ENCODE data around the gene CUL3.
"Not testable (repeated sequence)": the region's sequence is repeated elsewhere in the genome, so short reads cannot be mapped to it uniquely, and the experiment has no call there.

Gene CUL3

DNA sequence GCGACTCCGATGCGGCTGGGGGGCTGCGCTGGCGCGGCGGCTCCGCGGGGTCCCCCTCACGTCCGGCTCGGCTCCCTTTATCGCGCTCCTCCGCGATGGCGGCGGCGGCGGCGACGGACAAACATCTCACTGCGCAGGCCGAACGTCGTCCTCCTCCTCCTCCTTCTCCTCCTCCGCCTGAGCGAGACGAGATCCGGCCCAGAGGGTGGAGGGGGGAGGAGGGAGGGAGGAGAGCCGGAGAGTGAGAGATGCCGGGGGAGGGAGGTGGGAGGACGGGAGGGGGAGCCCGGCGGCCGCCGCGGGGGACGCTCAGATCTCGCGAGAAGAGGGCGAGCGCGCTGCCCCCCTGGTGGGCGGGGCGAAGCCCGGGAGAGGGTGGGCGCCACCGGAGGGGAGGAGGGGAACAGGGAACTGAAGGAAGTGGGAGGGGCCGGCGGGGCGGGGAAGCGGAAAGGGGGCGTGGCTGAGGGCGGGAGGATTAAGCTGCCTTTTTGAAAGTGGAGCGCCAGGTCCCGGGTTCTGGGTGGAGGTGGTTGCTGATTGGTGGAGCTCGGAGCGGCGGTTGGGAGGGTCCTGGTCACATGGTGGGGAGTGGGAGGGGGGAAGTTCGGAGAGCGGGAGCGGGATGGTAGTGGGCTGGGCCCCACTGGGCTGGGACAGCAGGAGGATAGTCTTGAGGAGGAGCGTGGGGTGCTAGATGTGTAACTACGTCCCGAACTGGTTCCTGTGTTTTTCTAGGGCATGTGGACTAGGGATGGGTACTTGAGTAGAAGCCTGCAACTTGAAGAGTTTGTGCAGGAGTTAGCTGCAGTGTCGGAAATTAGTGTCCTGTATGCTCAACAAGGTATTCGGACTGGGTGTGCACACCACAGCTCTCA is at the start of gene CUL3:
Gene CUL3, minus strand, starts transcription at position 153 of the 878 bp plus-strand sequence. CDS start 354 bp downstream, outside the sequence.
- peak; percentile 99 for DNase-seq

DNA sequence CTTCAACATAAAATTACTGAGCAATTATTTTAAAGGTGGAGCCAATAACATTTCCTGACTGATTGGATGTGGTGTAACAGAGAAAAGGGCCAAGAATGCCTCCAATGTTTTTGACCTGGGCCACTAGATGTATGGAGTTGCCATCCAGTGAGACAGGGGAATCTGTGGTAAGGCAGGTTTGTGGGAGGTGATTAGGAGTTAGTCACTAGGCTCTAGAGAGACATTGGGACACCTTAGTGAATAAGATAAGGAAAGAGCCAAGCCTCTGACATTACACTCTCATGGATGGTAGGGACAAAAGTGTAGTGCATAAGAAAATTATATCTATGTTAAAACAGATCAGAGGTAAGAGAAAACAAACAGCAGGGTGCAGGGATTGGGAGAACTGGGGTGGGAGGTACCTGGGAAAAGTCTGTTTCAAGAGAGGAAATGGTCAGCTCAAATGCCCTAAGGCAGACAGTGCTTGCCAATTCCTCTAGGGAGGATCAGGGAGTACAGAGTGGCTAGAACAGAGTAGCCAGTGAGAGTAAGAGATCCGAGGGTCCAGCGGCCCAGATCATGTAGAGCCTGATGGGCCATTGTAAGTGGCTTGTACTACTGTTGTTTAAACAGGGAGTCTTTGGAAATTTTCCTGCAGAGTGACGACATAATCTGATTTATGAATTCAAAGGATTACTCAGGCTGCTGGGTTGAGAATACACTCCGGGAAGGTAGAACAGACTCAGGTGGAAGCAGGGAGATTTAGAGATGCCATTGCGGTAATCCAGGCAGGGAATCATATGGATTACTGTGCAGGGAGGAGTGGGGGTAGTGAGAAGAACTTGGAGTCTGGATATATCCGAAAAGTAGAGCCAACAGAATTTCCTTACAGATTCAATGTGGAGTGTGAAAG is 45.7 kb upstream of the CUL3 start:
- DNase-seq = no peak

DNA sequence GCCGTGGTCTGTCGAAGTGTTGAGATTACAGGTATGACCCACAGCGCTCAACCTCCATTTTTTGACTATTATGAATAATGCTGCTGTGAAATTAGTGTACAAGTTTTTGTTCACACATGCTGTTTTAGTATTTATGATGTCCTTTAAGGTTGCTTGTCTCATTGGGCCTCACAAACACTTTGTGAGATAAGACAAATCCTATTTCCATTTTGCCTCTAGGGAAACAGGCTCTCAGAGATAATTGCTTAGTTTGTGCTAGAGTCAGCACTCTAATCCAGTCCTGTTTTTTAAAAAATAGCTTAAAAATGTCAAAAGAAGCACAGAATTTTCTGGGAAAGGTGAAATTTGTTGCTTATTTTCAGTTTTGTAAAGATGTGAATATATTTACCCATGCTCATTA is 43.3 kb upstream of the CUL3 start:
- DNase-seq = no peak

DNA sequence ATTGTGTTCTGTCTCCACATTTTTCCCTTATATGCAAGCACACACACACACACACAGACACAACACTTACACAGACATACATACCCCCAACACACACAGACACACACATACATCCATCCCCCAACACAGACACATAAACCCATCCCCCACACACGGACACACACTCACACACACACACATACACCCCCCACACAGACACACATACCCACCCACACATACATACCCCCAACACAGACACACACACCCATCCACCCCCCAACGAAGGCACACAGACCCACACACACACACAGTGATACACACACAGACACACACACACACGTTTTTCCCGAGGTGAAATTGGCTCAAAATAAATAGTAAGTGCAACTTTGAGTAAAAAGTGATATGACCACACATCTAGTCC is 41.6 kb upstream of the CUL3 start:
- DNase-seq = no peak

DNA sequence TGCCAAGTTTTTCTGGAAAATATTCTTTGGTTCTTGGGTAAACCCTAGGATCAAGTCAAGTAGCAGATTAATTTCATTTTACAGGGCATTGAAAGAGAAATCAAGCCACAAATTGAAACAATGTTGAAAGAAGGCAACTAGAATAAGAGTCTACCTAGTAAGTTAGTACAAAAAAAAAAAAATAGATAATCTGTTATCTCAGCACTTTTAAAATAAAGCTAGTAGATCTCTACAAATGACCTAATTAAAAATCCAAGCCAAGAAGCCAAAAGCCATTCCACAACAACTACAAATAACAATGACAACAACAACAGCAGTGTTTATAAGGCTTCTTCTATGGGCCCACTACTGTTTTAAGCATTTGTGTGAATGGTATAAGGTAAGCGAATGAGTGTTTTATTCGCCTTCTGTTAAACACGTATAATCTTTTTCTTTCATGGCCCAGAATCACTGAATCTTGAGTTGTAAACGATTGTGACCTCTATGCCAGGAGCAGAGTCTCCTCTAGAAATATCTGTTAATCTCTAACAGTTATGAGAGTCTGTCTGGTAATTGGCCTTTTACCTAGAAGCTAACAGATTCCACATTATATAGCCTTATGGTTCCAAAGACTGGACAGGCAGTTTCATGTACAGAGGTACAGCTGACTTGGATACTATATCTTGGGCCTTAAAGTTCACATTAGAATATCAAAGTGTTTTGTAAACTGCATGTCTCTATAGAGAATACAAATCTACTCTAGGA is 28.6 kb upstream of the CUL3 start:
- DNase-seq = no peak

DNA sequence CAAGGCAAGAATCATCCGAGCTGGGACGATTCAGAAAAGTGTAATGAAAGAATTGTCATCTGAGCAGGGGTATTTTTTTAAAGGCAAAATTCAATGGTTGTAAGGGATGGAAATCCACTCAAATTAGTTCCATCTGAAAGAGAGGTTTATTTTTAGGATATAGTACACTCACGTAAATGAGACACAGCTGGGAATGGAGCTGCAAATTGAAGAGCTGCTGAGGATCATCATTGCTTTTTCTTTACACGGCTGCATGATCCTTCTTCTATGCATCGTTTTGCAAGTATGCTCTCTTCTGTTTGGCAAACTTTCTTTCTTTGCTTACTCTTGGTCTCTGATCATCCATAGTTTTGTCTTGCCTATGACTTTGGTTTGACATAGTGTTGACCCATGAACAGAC is 27.4 kb upstream of the CUL3 start:
- DNase-seq = no peak

DNA sequence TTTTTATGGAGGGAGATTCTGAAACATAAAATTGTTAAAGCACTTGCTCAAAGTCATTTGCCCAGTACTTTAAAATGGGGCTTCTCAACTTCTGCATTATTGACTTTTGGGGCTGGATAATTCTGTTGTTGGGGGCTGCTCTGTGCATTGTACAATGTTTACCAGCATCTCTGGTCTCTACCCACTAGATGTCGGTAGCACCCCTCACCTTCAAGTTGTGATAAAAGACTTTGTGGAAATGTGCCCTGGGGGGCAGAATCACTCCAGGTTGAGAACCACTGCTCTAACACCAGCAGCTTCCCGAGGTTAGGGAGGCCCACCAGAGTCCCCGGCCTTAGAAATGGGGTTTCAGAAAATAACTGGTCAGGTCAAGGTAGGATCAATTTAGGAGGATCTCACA is 26.8 kb upstream of the CUL3 start:
- no peak for DNase-seq

DNA sequence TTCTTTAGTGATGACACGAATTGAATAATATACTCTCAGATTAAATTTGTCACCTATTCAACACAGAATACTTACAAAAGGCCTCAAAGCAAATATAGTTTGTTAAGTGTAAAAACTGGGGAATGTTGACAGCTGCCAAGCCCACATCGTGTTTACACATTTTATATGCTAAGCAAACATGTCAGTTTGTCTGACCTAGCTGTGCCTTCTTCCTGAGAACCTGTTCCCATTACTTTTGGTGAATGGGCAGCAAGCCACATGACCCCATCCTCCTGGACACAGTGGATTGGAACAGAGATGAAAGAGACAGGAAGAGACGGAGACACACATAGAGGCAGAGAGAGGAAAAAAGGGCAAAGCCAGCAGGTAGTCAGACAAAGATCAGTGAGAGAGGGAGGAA is 22.9 kb upstream of the CUL3 start:
- DNase-seq = no peak

DNA sequence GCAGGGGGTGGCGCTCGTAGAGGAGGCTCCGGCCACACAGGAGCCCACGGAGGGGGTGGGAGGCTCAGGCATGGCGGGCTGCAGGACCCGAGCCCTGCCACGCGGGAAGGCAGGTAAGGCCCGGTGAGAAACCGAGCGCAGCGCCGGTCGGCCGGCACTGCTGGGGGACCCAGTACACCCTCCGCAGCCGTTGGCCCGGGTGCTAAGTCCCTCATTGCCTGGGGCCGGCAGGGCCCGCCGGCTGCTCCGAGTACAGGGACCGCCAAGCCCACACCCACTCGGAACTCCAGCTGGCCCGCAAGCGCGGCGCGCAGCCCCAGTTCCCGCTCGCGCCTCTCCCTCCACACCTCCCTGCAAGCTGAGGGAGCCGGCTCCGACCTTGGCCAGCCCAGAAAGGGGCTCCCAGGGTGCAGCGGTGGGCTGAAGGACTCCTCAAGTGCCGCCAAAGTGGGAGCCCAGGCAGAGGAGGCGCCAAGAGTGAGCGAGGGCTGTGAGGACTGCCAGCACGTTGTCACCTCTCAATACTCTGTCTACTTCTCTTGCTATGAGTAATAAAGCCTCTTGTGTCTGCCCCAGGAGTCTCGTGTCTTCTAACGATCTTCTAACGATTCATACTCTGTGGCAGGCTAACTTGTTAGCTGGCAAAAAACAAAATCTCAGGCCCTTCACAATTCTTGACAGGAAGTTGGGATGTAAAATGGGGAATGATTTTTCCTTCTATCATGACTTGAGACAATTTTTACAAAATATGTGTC is 18.8 kb upstream of the CUL3 start:
- not testable (repeated sequence) for DNase-seq

DNA sequence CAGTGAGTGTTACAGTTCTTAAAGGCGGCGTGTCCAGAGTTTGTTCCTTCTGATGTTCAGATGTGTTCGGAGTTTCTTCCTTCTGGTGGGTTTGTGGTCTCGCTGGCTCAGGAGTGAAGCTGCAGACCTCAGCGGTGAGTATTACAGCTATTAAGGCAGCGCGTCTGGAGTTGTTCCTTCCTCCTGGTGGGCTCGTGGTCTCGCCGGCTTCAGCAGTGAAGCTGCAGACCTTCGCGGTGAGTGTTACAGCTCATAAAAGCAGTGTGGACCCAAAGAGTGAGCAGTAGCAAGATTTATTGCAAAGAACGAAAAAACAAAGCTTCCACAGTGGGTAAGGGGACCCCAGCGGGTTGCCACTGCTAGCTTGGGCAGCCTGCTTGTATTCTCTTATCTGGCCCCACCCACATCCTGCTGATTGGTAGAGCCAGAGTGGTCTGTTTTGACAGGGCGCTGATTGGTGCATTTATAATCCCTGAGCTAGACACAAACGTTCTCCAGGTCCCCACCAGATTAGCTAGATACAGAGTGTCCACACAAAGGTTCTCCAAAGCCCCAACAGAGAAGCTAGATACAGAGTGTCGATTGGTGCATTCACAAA is 17.7 kb upstream of the CUL3 start:
- not testable (repeated sequence) for DNase-seq

DNA sequence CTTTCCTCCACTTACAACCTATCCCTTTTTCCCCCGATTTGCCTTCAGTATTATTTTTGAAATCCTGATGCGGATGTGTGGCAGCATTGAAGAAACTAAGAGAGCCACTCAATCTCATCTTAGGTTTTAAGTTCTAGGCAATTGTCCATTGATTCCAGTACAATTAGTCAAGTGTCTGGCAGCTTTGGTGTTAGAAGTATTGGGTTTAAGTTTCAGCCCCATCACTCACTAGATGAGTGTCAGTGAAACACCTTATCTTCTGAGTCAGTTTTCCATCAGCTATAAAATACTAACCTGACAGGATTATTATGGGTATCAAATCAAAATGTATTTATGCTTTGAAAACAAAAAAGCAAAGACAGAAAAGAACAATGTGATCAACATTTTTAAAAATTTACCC is 16.8 kb upstream of the CUL3 start:
- DNase-seq = no peak

DNA sequence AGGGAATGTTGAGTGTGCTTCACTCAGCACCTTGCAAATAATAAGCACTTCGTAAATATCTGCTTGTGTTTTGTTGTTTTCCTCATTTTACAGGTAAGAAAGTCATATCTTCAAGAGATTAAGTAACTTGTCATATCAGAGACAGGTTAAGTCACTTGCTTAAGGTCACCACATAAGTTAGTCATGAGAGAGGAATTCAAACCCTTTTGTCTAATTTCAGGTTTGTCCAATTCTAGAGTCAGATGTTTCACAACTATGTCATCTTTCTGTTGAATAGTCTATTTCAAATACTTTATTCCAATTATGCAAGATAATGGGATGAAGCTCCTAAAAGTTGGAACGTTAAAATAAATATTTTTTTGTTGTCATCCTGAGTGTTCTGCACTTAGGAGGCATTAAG is 13.5 kb upstream of the CUL3 start:
- DNase-seq = no peak

DNA sequence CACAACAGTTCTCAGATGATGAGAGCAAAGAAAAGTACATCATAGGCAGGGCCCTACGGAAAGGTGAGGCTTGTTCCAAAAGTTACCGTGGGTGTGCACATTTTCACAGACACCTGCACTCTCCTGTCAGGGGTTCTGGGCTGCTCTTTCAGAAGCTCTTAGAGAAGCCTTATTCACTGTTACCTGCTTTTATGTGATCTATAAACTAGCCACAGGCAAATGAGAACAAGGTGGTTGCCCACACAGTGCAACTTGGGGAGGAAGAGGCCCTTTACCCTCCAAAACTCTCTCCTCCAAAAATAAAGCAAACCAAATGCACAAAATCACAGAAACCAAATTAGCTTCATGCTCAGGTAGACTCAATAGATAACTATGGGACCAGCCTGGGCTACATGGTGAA is 11.1 kb upstream of the CUL3 start:
- no peak for DNase-seq

DNA sequence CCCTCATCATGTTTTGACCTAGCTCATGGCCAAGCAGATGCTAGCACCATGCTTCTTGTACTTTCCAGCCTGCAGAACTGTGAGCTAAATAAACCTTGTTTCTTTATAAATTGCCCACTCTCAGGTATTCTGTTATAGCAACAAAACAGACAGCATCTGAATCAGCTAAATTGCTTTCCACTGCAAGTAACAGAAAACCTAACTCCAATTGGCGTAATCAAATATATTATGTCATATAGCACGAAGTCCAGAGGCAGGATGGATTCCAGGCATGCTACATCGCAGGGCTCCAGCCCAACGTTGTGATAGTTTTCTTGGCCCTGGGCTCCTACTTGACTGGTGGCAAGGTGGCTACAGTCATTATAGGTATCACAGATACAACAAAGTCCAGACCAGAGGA is 10.4 kb upstream of the CUL3 start:
- DNase-seq = no peak

DNA sequence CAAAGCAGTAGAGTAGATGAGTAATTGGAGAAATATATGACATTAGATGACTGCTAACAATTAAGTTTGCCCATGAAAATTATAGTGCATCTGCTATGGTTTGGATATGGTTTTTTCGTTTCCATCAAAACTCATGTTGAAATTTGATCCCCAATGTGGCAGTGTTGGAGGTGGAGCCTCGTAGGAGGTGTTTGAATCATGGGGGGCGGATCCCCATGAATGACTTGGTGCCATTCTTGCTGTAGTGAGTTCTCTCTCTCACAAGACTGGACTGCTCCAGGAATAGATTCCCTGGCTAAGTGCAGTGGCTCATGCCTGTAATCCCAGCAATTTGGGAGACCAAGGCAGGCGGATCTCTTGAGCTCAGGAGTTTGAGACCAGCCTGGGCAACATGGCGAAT is 9.7 kb upstream of the CUL3 start:
- DNase-seq = no peak

DNA sequence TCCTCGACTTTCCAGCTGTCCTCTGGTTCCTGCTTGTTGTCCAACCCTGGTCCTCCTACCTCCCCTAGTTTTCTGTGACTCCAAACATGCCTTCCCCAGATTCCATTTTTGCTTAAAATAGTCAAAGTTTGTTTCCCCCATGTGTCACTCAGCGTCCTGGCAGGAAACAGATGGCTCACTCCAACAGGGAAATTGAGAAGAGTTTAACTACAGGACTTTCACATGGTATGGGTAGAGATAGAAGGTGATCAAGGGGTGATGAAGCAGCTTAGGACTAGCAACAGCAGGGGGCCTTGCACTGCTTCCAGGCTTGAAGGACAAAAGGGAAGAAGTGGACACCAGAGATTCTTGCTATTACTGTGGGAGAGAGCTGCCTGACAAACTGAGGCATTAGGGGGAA is 6.1 kb upstream of the CUL3 start:
- no peak for DNase-seq

DNA sequence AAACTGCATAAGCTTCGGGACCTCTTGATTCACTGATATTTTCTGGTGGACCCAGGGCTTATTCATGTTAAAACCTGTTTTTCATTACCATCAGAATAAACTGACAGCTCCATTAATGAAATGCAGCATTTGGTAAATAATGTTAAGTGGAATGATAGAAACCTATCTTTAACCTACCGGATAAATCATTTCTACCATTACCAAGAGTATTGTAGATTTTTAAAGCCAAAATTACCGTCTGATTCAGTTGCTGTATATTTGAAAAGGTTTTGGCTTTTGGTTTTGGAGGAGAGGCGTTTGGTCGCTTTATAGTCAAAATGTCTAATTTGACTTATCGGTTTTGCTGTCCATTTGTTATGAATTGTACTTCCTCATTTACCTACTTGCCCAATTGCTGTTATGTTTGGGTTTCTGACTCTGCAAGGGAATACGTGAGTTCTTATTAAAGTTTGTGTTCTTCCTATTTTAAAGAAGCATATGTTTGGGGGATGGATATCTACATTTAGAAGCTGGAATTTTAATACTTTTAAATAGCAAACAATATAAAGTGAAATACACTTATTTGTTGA is 1.0 kb upstream of the CUL3 start:
- DNase-seq = no peak

DNA sequence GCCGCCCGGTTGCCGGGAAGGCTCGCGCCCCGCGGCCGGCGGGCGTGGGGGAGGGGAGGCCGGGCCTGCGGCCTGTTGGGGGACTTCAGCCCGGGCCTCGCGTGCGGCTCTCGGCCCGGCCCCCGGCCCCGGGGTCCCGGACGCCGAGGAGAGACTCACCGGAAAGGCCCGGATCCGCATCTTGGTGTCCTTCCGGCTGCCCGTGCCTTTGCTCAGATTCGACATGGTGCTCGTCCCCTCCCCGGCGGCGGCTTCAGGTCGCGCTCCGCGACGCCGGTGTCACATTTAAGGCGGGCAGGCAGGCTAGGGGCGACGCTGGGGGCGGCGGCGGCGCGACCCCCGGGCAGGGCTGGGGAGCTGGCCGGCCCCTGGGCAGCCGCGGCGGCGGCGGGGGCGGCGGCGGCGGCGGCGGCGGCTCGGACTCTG is 365 bp downstream of the CUL3 start:
- DNase-seq = peak; percentile 68

DNA sequence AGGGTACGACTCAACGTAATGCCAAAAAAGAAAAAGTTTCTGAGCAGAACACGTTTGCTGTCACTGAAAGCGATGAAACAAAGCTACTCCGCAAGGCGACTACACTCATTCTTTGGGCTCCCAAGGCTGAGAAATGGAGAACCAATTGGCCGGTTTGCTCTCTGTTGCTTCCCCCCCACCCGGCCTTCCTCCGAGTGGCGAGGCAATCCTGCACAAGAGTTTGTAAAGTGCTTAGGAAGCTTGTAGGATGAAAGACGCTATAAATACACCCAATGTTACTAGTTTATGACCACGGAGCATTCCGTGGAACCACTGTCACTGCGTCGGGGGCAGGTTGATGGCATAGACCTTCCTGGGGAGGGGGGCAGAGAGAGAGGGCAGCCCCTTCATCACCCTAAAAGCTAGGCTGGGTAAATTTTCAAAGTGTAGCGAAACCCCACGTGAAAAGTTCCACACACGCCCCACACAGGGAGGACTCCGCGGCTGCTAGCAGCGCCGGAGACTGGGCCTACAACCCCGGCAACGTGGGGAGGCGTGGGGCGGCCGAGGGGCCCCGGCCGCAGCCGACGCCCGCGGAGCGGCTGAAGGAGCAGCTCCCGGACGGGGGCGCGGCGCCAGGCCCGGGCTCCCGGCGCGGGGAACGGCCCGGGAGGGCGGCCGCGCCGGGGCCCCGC is 915 bp downstream of the CUL3 start:
- peak; percentile 24 for DNase-seq

DNA sequence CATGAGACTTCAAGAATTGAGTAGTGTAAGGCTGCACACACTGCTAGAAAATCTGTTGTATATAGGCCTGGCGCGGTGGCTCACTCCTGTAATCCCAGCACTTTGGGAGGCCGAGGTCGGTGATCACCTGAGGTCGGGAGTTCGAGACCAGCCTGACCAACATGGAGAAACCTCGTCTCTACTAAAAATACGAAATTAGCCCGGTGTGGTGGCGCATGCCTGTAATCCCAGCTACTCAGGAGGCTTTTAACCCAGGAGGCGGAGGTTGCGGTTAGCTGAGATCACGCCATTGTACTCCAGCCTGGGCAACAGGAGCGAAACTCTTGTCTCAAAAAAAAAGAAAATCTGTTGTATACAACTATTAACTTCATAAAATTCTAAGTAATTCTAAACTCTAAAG is 2.1 kb downstream of the CUL3 start:
- DNase-seq = not testable (repeated sequence)

DNA sequence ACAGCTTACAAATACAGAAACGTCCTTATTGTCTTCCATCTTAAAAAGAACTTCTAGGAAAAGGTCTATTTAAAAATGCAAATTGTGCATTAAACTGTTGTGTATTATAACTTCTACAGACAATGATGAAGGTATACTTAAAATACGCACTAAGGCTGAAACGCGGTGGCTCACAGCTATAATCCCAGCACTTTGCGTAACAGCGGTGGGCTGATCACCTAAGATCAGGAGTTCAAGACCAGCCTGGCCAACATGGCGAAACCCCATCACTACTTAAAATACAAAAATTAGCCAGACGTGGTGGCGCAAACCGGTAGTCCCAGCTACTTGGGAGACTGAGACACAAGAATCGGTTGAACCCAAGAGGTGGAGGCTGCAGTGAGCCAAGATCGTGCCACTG is 4.9 kb downstream of the CUL3 start:
- no peak for DNase-seq
